Astrocyte of the spinal cord (primary cell): ENCODE measurements around the gene DMRT1.

Experiments used
- DNase-seq: peaks from one replicate; pipeline ENCODE4 v3.0.0; 2011; ENCODE audit warnings: low read depth, low spot score
- H3K4me3 ChIP-seq: 2 replicates; pipeline ENCODE4 v1.5.1; 2011; ENCODE audit warnings: low read depth, mild to moderate bottlenecking, low read length, moderate library complexity
- in situ Hi-C: cut with HindIII; loops from 2 replicates; pipeline ENCODE4 v1.10.0; 2017; ENCODE audit warnings: low sequenced_read_pairs
- TF ChIP-seq, protein P1 (sequence below): IDR thresholded peaks from 2 replicates; pipeline ENCODE4 v1.5.1; 2012; ENCODE audit warnings: low read depth, mild to moderate bottlenecking, low read length, inconsistent platforms

DMRT1 gene

DNA sequence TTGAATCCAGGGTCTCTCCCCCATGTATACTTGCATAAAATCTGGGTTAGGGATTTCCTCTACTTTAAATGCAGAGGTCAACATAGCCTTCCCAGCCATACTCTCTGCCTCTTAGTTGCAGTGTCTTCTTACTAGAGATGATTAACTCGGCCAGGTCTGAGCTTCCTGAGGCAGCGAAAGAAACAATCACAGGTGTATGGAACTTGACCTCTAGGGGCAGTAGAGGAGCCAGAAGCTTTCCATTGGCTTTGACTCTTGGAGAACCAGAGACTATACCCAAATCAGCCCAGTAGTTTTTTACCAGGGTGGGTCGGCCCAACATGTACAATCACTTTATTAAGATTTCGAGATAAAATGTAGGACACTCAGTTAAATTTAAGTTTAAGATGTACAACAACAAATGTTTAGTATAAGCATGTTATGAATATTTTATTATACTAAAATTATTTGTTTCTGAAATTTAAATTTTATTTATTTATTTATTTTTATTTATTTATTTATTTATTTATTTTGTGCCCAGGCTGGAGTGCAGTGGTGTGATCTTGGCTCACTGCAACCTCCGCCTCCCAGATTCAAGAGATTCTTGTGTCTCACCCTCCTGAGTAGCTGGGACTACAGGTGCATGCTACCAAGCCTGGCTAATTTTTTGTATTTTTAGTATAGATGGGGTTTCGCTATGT, 87.0 kb downstream of the DMRT1 start:
- DNase-seq, result no peak
- H3K4me3 ChIP-seq, result no peak overlapping the region
- in situ Hi-C loops, result no loop called here
- TF ChIP-seq, protein P1, sequence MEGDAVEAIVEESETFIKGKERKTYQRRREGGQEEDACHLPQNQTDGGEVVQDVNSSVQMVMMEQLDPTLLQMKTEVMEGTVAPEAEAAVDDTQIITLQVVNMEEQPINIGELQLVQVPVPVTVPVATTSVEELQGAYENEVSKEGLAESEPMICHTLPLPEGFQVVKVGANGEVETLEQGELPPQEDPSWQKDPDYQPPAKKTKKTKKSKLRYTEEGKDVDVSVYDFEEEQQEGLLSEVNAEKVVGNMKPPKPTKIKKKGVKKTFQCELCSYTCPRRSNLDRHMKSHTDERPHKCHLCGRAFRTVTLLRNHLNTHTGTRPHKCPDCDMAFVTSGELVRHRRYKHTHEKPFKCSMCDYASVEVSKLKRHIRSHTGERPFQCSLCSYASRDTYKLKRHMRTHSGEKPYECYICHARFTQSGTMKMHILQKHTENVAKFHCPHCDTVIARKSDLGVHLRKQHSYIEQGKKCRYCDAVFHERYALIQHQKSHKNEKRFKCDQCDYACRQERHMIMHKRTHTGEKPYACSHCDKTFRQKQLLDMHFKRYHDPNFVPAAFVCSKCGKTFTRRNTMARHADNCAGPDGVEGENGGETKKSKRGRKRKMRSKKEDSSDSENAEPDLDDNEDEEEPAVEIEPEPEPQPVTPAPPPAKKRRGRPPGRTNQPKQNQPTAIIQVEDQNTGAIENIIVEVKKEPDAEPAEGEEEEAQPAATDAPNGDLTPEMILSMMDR, result peak; percentile 35

DNA sequence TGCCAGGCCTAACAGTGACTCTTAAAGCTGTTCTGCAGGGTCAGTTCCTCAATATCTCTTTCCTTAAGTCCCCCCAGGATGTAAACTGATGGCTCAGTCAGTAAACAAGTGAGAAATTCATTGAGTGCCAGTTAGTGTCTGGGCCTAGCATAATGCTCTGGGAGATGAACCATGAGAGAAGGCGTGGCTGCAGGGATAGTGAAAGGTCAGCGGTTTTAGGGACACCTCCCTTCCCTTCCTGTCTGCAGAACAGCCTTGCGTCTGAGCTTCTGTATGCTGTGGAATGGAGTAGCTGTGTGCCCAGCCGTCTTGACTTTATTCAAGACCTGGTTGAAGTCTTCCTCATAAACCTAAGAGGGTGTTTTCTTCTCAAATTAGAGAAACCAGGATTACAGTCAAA, 88.2 kb downstream of the DMRT1 start:
- no peak overlapping the region for H3K4me3 ChIP-seq
- no peak for DNase-seq
- TF ChIP-seq, protein P1, result no peak
- in situ Hi-C loops, result no loop called here

DNA sequence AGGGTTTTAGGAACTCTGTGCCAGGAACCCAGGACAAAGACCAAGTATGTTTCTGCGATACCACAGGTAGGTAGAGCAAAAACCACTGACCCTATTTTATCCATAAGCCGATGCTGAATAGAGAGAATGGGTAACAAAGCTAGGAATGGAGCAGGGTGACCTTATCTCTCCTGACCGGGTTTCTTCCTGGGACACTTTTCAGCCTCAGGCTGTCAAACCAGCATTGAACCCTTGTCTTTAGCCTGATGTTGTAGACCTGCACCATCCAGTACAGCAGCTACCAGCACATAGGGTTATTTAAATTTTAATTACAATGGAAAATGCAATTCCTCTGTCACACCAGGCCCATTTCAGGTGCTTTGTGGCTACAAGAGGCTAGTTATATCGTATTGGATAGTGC, 91.9 kb downstream of the DMRT1 start:
- H3K4me3 ChIP-seq, result no peak overlapping the region
- DNase-seq, result no peak
- TF ChIP-seq, protein P1, result no peak
- in situ Hi-C loops, result no loop called here

DNA sequence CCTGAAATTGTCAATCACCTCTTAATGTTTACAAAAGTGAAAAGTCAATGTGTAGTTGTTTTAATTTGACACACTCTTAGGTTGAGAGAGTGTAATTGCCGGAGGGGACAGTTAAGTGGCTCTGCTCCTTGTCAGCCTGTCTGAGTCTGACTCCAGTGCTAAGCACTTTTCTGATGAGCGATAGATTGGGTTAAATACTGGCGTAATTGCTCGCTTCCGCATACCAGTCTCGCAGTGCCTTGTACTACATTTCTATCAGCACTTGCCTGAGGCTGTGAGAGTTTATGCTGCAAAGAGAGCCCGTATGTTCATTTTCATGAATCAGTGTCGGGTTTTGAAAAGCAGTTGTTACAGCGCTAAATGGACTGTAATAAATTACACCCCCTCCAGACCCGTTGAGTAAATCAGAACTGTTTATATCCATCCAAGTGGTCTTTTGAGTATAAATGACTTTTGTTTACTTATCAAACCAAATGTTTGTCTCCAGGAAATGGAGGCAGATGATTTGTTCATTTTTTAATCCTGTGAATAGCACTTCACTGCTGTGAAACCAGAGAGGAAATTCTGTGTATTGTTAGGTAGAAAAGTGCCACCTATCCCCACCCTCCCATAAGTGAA, 94.0 kb downstream of the DMRT1 start:
- H3K4me3 ChIP-seq, result no peak overlapping the region
- DNase-seq, result no peak
- in situ Hi-C loops, result no loop called here
- TF ChIP-seq, protein P1, result no peak

DNA sequence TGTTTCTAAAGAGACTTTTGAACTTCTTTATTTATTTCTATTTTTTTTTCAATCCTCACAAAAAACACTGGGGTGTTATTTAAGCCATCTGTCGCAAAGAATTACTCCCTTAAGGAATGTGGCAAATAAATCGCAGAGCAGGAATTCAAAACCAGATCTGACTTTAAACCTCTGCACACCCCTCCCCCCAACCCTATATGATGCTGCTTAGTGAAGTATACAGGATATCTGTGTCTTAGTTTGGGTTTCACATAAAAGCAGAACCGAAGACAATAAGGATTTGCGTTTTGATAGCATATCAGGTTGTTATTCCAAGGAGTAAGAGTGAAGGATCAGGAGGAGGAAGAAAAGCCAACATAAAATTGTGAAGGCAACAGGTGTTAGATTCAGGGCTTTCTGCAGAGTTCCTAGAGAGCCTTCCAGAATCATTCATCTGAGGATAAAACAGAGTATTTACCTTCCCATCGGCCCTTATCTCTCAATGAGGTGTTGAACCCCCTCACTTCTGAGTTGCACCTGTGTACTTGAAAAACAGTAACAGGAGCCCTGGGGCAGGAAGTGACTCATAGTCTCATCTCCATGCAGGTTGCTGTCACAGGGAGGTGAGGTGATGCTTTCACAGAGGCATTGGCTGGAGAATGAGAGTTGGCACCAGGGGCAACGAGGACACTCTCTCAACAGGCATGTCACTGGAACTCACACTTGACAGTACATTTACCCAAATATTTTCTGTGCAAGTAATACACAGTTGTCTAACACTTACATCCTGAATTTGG, 101.5 kb downstream of the DMRT1 start:
- no peak overlapping the region for H3K4me3 ChIP-seq
- in situ Hi-C loops, result no loop called here
- no peak for DNase-seq
- TF ChIP-seq, protein P1, result no peak

DNA sequence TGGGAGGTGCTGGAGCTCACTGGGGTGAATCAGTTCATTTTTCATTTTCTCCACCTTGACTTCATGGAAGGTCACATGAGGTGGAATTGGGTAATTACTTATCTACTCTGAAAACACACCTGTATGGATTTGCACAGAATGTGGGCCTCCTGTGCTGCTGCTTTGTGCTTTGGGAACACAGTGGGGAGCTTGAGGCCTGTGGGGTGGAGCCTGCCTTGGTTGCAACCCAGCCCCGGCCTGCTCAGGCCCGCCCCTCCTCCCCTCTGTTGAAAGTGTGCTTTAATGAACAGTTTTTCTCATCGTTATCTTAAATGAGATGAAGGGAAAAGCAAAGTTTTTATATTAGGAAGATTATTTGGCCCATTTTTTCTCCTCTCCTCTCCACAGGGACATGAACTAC, 106.5 kb downstream of the DMRT1 start:
- no peak for DNase-seq
- no peak overlapping the region for H3K4me3 ChIP-seq
- in situ Hi-C loops, result no loop called here
- TF ChIP-seq, protein P1, result no peak
